ENCODE results near the gene MPRIP. TPM values are rescaled to one million over a fixed set of nuclear protein-coding genes. Genes with fewer than 3 reads are reported as not detected.

Gene MPRIP
- total and polyA plus RNA-seq, 3 experiments from 2014 or later: 40.3 to 184 (median 174) TPM

- H3K9me3 Mint-ChIP-seq: peaks cover 0 to 2% (median 0%) of the 10 kb centered on the region in 5 donors
- ChIA-PET CTCF (no interaction called here), POLR2A (no interaction called here)
- H3K36me3 Mint-ChIP-seq: peaks cover 0 to 6% (median 0%) of the 10 kb centered on the region in 3 donors
- H3K4me3 Mint-ChIP-seq: peak overlapping the region; percentile 90 to 97 (median 97)
- H3K4me1 ChIP-seq (ENCODE audit: insufficient read depth, low read length): peaks cover 58% of the 10 kb centered on the region
- peak overlapping the region; percentile 45 for H3K4me3 ChIP-seq (ENCODE audit: low read length)
- H3K27ac Mint-ChIP-seq: peak overlapping the region; percentile 21 to 96 (median 81)
- peaks cover 0 to 2% of the 10 kb centered on the region in 2 donors for H3K27me3 Mint-ChIP-seq
- no peak overlapping the region for H3K27ac ChIP-seq (ENCODE audit: low read depth, low read length)
- H3K9me3 ChIP-seq (ENCODE audit: low read length): no peaks in the 10 kb centered on the region
- no peak for DNase-seq
- H3K36me3 ChIP-seq (ENCODE audit: insufficient read depth, low read length): no peaks in the 10 kb centered on the region
- no peaks in the 10 kb centered on the region for H3K27me3 ChIP-seq (ENCODE audit: insufficient read depth, low read length, poor library complexity, severe bottlenecking)
- peaks cover 61 to 72% (median 70%) of the 10 kb centered on the region in 3 donors for H3K4me1 Mint-ChIP-seq
These were observed 2.7 kb downstream of the MPRIP start for GRCh38 chr17:17044846-17045561.

- DNase-seq: no peak
- H3K4me3 Mint-ChIP-seq: peak overlapping the region in 3 of 7 donors; percentile 5 to 37 (median 29)
- H3K27ac ChIP-seq (ENCODE audit: low read depth, low read length): no peak overlapping the region
- ChIA-PET CTCF (no interaction called here), POLR2A (no interaction called here)
- H3K4me3 ChIP-seq (ENCODE audit: low read length): no peak overlapping the region
- H3K9me3 ChIP-seq (ENCODE audit: low read length): no peaks in the 10 kb centered on the region
- H3K9me3 Mint-ChIP-seq: no peaks in the 10 kb centered on the region
- H3K4me1 ChIP-seq (ENCODE audit: insufficient read depth, low read length): peaks cover 66% of the 10 kb centered on the region
- peaks cover 0 to 2% of the 10 kb centered on the region in 2 donors for H3K27me3 Mint-ChIP-seq
- H3K4me1 Mint-ChIP-seq: peaks cover 73 to 91% (median 90%) of the 10 kb centered on the region in 3 donors
- H3K36me3 Mint-ChIP-seq: peaks cover 0 to 3% (median 1%) of the 10 kb centered on the region in 3 donors
- H3K27ac Mint-ChIP-seq: peak overlapping the region in 3 of 8 donors; percentile 18 to 80 (median 58)
- no peaks in the 10 kb centered on the region for H3K36me3 ChIP-seq (ENCODE audit: insufficient read depth, low read length)
- H3K27me3 ChIP-seq (ENCODE audit: insufficient read depth, low read length, poor library complexity, severe bottlenecking): no peaks in the 10 kb centered on the region
These were observed 5.8 kb downstream of the MPRIP start for GRCh38 chr17:17048106-17048505.

DNA sequence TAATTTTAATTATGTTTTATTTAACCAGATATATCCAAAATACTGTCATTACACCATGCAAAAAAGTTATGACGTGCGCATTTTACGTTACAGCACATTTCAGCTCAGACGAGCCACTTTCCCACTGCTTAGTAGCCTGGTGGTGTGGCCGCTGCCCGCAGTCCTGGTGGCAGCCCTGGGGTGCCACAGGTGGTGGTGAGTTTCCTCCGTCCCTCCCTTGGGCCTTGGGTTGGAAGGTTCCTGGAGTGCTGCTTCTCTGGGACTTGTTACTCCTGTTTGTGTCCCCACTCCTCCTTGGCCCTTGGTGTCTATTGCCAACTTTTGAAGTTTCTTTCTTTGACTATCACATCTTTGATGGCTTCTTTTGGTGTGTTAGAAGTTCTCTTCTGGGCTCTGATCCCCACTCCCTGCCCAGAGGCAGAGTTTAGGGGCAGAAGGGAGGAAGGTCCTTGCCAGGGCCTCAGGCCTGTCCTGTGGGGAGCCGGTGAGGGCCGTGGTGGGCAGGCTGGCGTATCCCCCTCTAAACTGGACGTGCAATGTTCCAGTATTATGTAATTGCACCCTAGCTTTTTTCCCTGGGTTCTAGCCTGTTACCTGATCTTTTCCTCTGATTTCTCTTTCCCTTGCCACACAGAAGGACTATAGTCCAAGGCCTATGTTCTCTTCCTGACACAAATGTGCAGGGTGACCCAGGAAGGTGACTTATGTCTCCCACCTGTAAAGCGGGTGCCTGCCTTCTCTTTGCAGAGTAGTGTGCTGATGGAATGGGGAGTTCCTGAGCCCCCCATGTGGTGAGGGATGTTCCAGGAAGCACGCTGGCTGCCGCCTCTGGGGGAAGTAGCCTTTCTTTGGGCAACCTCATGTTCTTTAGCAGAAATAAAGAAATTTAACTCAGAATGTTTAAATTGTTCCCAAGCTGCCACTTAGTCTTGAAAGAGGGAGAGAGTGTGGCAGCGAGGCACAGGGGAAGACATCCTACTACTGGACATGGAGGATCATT, 8.4 kb downstream of the MPRIP start:
- Mint-ChIP-seq H3K27ac (peak overlapping the region in 5 of 8 donors; percentile 15 to 61 (median 52)), H3K27me3 (peaks cover 0 to 1% of the 10 kb centered on the region in 2 donors), H3K36me3 (peaks cover 0 to 11% (median 1%) of the 10 kb centered on the region in 3 donors), H3K4me3 (peak overlapping the region in 1 of 7 donors; percentile 54), H3K9me3 (no peaks in the 10 kb centered on the region), H3K4me1 (peaks cover 59 to 87% (median 78%) of the 10 kb centered on the region in 3 donors)
- Histone ChIP-seq H3K27ac (ENCODE audit: low read depth, low read length) (no peak overlapping the region), H3K36me3 (ENCODE audit: insufficient read depth, low read length) (no peaks in the 10 kb centered on the region), H3K27me3 (ENCODE audit: insufficient read depth, low read length, poor library complexity, severe bottlenecking) (no peaks in the 10 kb centered on the region), H3K9me3 (ENCODE audit: low read length) (no peaks in the 10 kb centered on the region), H3K4me3 (ENCODE audit: low read length) (no peak overlapping the region), H3K4me1 (ENCODE audit: insufficient read depth, low read length) (peaks cover 42% of the 10 kb centered on the region)
- ChIA-PET POLR2A (interaction anchor here (0.7 kb wide), 1 partner anchor 31 kb away, joined by 7 read pairs; no protein-coding TSS in a partner anchor), CTCF (no interaction called here)
- no peak for DNase-seq

GRCh38 chr17:17051380-17051779, 9.1 kb downstream of the MPRIP start:
- H3K4me3 Mint-ChIP-seq: peak overlapping the region in 2 of 7 donors; percentile 5 to 54
- DNase-seq: no peak
- Histone ChIP-seq H3K27me3 (ENCODE audit: insufficient read depth, low read length, poor library complexity, severe bottlenecking) (no peaks in the 10 kb centered on the region), H3K4me1 (ENCODE audit: insufficient read depth, low read length) (peaks cover 35% of the 10 kb centered on the region), H3K4me3 (ENCODE audit: low read length) (no peak overlapping the region), H3K27ac (ENCODE audit: low read depth, low read length) (no peak overlapping the region), H3K9me3 (ENCODE audit: low read length) (no peaks in the 10 kb centered on the region), H3K36me3 (ENCODE audit: insufficient read depth, low read length) (no peaks in the 10 kb centered on the region)
- ChIA-PET CTCF (no interaction called here), POLR2A (no interaction called here)
- H3K9me3 Mint-ChIP-seq: no peaks in the 10 kb centered on the region
- peak overlapping the region in 2 of 8 donors; percentile 55 to 61 for H3K27ac Mint-ChIP-seq
- H3K27me3 Mint-ChIP-seq: peaks cover 0 to 1% of the 10 kb centered on the region in 2 donors
- peaks cover 0 to 11% (median 1%) of the 10 kb centered on the region in 3 donors for H3K36me3 Mint-ChIP-seq
- peaks cover 56 to 86% (median 72%) of the 10 kb centered on the region in 3 donors for H3K4me1 Mint-ChIP-seq

GRCh38 chr17:17051791-17052461, 9.7 kb downstream of the MPRIP start:
- Histone ChIP-seq H3K27ac (ENCODE audit: low read depth, low read length) (no peak overlapping the region), H3K4me3 (ENCODE audit: low read length) (no peak overlapping the region), H3K27me3 (ENCODE audit: insufficient read depth, low read length, poor library complexity, severe bottlenecking) (no peaks in the 10 kb centered on the region), H3K9me3 (ENCODE audit: low read length) (no peaks in the 10 kb centered on the region), H3K36me3 (ENCODE audit: insufficient read depth, low read length) (no peaks in the 10 kb centered on the region), H3K4me1 (ENCODE audit: insufficient read depth, low read length) (peaks cover 30% of the 10 kb centered on the region)
- POLR2A ChIA-PET: interaction anchor here (1.4 kb wide), 1 partner anchor 9 kb away, joined by 5 read pairs; no protein-coding TSS in a partner anchor
- peaks cover 0 to 14% (median 1%) of the 10 kb centered on the region in 3 donors for H3K36me3 Mint-ChIP-seq
- no peaks in the 10 kb centered on the region for H3K9me3 Mint-ChIP-seq
- no peak for DNase-seq
- peaks cover 56 to 86% (median 69%) of the 10 kb centered on the region in 3 donors for H3K4me1 Mint-ChIP-seq
- peak overlapping the region in 4 of 8 donors; percentile 10 to 54 (median 50) for H3K27ac Mint-ChIP-seq
- CTCF ChIA-PET: no interaction called here
- H3K4me3 Mint-ChIP-seq: peak overlapping the region in 1 of 7 donors; percentile 5
- H3K27me3 Mint-ChIP-seq: peaks cover 0 to 1% of the 10 kb centered on the region in 2 donors

DNA sequence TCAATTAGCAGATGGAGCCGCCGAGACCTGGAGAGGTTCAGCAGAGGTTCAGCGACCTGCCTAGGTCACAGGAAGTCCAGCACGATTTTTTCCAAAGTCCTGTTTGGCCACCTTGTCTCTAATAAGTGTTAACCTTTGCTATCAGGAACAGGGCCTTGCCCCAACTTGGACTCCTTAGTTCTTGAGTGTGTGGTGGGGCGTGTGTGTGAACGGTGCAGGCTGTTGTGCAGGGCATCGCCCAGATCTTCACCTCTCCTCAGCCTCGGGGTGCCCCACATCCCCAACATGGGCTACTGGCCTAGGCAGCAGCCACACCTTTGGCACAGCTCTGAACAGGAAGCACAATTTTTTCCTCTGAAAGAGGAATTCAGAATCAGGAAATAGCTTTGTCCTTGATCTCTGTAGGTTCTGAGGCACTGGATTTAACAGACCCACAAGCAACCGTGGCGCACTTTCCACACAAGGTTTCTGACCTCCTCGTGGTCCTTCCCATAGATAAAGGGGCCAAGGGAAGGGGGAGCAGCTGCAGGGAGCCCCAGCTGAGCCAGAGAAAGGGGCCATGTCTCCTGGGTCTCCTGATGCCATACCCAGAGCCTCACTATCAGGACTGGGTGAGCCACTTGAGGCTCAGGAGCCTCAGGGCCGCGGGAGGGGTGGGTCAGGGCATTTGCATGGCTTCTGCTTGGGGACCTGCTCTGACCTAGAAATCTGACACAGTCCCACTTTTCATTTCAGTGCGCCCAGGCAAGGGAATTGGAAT, 10.4 kb downstream of the MPRIP start:
- H3K27me3 Mint-ChIP-seq: peaks cover 0 to under 1% of the 10 kb centered on the region in 2 donors
- no peaks in the 10 kb centered on the region for H3K9me3 Mint-ChIP-seq
- Histone ChIP-seq H3K36me3 (ENCODE audit: insufficient read depth, low read length) (no peaks in the 10 kb centered on the region), H3K27ac (ENCODE audit: low read depth, low read length) (no peak overlapping the region), H3K27me3 (ENCODE audit: insufficient read depth, low read length, poor library complexity, severe bottlenecking) (no peaks in the 10 kb centered on the region), H3K9me3 (ENCODE audit: low read length) (no peaks in the 10 kb centered on the region), H3K4me3 (ENCODE audit: low read length) (no peak overlapping the region), H3K4me1 (ENCODE audit: insufficient read depth, low read length) (peaks cover 26% of the 10 kb centered on the region)
- peak overlapping the region in 1 of 7 donors; percentile 20 for H3K4me3 Mint-ChIP-seq
- DNase-seq: no peak
- H3K27ac Mint-ChIP-seq: peak overlapping the region in 7 of 8 donors; percentile 33 to 94 (median 83)
- H3K36me3 Mint-ChIP-seq: peaks cover 0 to 19% (median 1%) of the 10 kb centered on the region in 3 donors
- H3K4me1 Mint-ChIP-seq: peaks cover 52 to 85% (median 62%) of the 10 kb centered on the region in 3 donors
- POLR2A ChIA-PET: interaction anchor here (1.4 kb wide), 1 partner anchor 10 kb away, joined by 5 read pairs; no protein-coding TSS in a partner anchor
- CTCF ChIA-PET: no interaction called here

Data from CD8-positive, alpha-beta memory T cell (primary cell).